B cell (primary cell): ENCODE measurements around the gene PLP1. TPM values are rescaled to one million over a fixed set of nuclear protein-coding genes. Genes with fewer than 3 reads are reported as not detected.

Source experiments
- ATAC-seq: fragments of 200-7000 bp; cut with Tn5 transposase; one replicate; pipeline ENCODE4 v1.10.0; 2021; ENCODE audit warnings: low read depth, mild to moderate bottlenecking, moderate number of reproducible peaks, moderate library complexity
- CTCF ChIA-PET: fragments of 350-600 bp; sonication (Branson Sonifier 250); formaldehyde crosslinking; loops from one replicate; lab custom pipeline; 2021; ENCODE audit warnings: antibody characterized with exemption, inconsistent platforms; lab: Charles Lee
- POLR2A ChIA-PET: fragments of 350-600 bp; sonication (Branson Sonifier 250); formaldehyde crosslinking; loops from one replicate; lab custom pipeline; 2021; ENCODE audit warnings: antibody characterized with exemption; lab: Charles Lee
- DNase-seq: peaks from one replicate; pipeline ENCODE4 v3.0.0; 2013
- H2AFZ ChIP-seq: 2 replicates; pipeline ENCODE4 v1.6.1; 2012; ENCODE audit warnings: mild to moderate bottlenecking, low read depth, low read length; ENCODE audit not compliant: insufficient read depth, poor library complexity, severe bottlenecking
- H3K27ac ChIP-seq, 2 donors: 1 replicate in 1 of 2; 2 replicates in 1 of 2; pipeline ENCODE4 v1.5.1; 2012 to 2013; ENCODE audit warnings: low read length in 2 of 2, mild to moderate bottlenecking in 2 of 2, moderate library complexity in 1 of 2
- H3K27me3 ChIP-seq, 4 experiments: fragments of 200-600 bp in 1 of 4; sonication (generic) in 1 of 4; replicated peaks in 1 of 4; 1 replicate in 2 of 4; 2 replicates in 2 of 4; pipeline versions ENCODE4 v1.6.1 to v1.7.0; 2013 to 2016; ENCODE audit warnings: low read length in 3 of 4, mild to moderate bottlenecking in 2 of 4, mixed read lengths in 1 of 4, moderate library complexity in 1 of 4; ENCODE audit not compliant: insufficient read depth in 4 of 4, control insufficient read depth in 3 of 4; ENCODE audit errors: control extremely low read depth in 1 of 4
- H3K36me3 ChIP-seq, 2 experiments: replicated peaks in 1 of 2; 1 replicate in 1 of 2; 2 replicates in 1 of 2; pipeline versions ENCODE4 v1.6.1 to v1.7.1; 2013; ENCODE audit warnings: low read length in 1 of 2; ENCODE audit not compliant: insufficient read depth in 2 of 2, control insufficient read depth in 1 of 2; ENCODE audit errors: control extremely low read depth in 1 of 2, extremely low read depth in 1 of 2
- H3K4me1 ChIP-seq, 2 donors: fragments of 200-600 bp in 1 of 2; sonication (generic) in 1 of 2; 1 replicate in 1 of 2; 2 replicates in 1 of 2; pipeline versions ENCODE4 v1.5.1 to v1.6.1; 2013 to 2017; ENCODE audit warnings: low read length in 2 of 2; ENCODE audit not compliant: control insufficient read depth in 2 of 2, insufficient read depth in 2 of 2
- H3K4me2 ChIP-seq: replicated peaks from 2 replicates; pipeline ENCODE3; 2012; ENCODE audit warnings: mild to moderate bottlenecking, low read depth, low read length; ENCODE audit not compliant: poor library complexity, severe bottlenecking
- H3K4me3 ChIP-seq, 5 experiments: fragments of 200-600 bp in 1 of 5; sonication (generic) in 1 of 5; 1 replicate in 3 of 5; 2 replicates in 2 of 5; pipeline versions ENCODE4 v1.5.1 to v1.7.0; 2011 to 2016; ENCODE audit warnings: low read length in 4 of 5, mild to moderate bottlenecking in 4 of 5, low read depth in 2 of 5, control low read depth in 1 of 5, moderate library complexity in 1 of 5; ENCODE audit not compliant: insufficient read depth in 1 of 5; ENCODE audit errors: control extremely low read depth in 1 of 5, extremely low read depth in 1 of 5
- H3K79me2 ChIP-seq: fragments of 200-600 bp; sonication (generic); one replicate; pipeline ENCODE4 v1.6.0; 2016; ENCODE audit warnings: low read length; ENCODE audit not compliant: control insufficient read depth, insufficient read depth
- H3K9ac ChIP-seq: fragments of 200-600 bp; sonication (generic); 2 replicates; pipeline ENCODE4 v1.6.1; 2017; ENCODE audit warnings: mild to moderate bottlenecking, low read length, moderate library complexity
- H3K9me3 ChIP-seq, 3 donors: one replicate each; pipeline versions ENCODE4 v1.6.1 to v1.7.1; 2013; ENCODE audit warnings: low read length in 2 of 3; ENCODE audit not compliant: control insufficient read depth in 2 of 3, insufficient read depth in 1 of 3; ENCODE audit errors: control extremely low read depth in 1 of 3
- H4K20me1 ChIP-seq: 2 replicates; pipeline ENCODE4 v1.6.0; 2012; ENCODE audit warnings: mild to moderate bottlenecking, low read length; ENCODE audit not compliant: insufficient read depth, control insufficient read depth, poor library complexity, severe bottlenecking
- H3K27ac Mint-ChIP-seq: one replicate; pipeline ENCODE4 v1.8.0; 2021; ENCODE audit warnings: mixed read lengths
- H3K27me3 Mint-ChIP-seq: one replicate; pipeline ENCODE4 v1.8.0; 2021; ENCODE audit warnings: mixed read lengths
- H3K4me1 Mint-ChIP-seq: one replicate; pipeline ENCODE4 v1.8.0; 2021; ENCODE audit warnings: mixed read lengths
- H3K4me3 Mint-ChIP-seq: one replicate; pipeline ENCODE4 v1.8.0; 2021; ENCODE audit warnings: mixed read lengths
- H3K9me3 Mint-ChIP-seq: one replicate; pipeline ENCODE4 v1.8.0; 2022; ENCODE audit warnings: mixed read lengths; ENCODE audit not compliant: insufficient read depth
- EZH2 ChIP-seq: IDR thresholded peaks from 2 replicates; pipeline ENCODE4 v1.6.1; 2012; ENCODE audit warnings: borderline replicate concordance, low read depth, mild to moderate bottlenecking, moderate library complexity, low read length; ENCODE audit not compliant: insufficient read depth, poor library complexity, severe bottlenecking
- WGBS: methylation state at CpG from one replicate; pipeline ENCODE4 v1.1.5; 2013; ENCODE audit warnings: missing lambda C conversion rate; ENCODE audit not compliant: insufficient coverage; 5-methylcytosine and 5-hydroxymethylcytosine counted together
- intact Hi-C: fragments of 100-400 bp; cut with micrococcal nuclease; formaldehyde crosslinking; loops from one replicate; pipeline ENCODE4 v1.10.0; 2022
- polyA plus RNA-seq: library from polyadenylated mRNA; depleted of rRNA; stranded (reverse); fragments of >200 nt; gene quantifications from 2 replicates; pipeline ENCODE4 v1.2.3, GENCODE V29; 2012
- total RNA-seq, 2 donors: library from RNA; stranded (reverse); fragments of 120-200 nt in 1 of 2; gene quantifications; 1 replicate in 1 of 2; 2 replicates in 1 of 2; pipeline versions ENCODE4 v1.2.3 to v1.2.4, GENCODE V29; 2013 to 2022
- TF ChIP-seq, protein P1 (sequence below): fragments of 200-600 bp; IDR thresholded peaks from one replicate; pipeline ENCODE4 v1.8.0; 2022; ENCODE audit warnings: antibody characterized with exemption, mild to moderate bottlenecking

PLP1 gene
- total and polyA plus RNA-seq, 2 donors (not counting 1 experiment from before 2014, with no cell fraction given): not detected

- no peak overlapping the region for H3K9ac ChIP-seq
- ATAC-seq: no peak
- no peak overlapping the region for H3K4me3 ChIP-seq
- H3K9me3 ChIP-seq: no peaks in the 10 kb centered on the region
- no peak for DNase-seq
- H3K27ac ChIP-seq: no peak overlapping the region
- H3K27ac Mint-ChIP-seq: no peak overlapping the region
- H3K4me1 ChIP-seq: no peaks in the 10 kb centered on the region
- no peak overlapping the region for H2AFZ ChIP-seq
- CTCF ChIA-PET: no interaction called here
- TF ChIP-seq EZH2: no peak
- TF ChIP-seq, protein P1, sequence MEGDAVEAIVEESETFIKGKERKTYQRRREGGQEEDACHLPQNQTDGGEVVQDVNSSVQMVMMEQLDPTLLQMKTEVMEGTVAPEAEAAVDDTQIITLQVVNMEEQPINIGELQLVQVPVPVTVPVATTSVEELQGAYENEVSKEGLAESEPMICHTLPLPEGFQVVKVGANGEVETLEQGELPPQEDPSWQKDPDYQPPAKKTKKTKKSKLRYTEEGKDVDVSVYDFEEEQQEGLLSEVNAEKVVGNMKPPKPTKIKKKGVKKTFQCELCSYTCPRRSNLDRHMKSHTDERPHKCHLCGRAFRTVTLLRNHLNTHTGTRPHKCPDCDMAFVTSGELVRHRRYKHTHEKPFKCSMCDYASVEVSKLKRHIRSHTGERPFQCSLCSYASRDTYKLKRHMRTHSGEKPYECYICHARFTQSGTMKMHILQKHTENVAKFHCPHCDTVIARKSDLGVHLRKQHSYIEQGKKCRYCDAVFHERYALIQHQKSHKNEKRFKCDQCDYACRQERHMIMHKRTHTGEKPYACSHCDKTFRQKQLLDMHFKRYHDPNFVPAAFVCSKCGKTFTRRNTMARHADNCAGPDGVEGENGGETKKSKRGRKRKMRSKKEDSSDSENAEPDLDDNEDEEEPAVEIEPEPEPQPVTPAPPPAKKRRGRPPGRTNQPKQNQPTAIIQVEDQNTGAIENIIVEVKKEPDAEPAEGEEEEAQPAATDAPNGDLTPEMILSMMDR: no peak
- H3K4me1 Mint-ChIP-seq: peaks cover 7% of the 10 kb centered on the region
- WGBS: 83% methylated on average over 2 of the region's 8 CpGs
- no peaks in the 10 kb centered on the region for H4K20me1 ChIP-seq
- H3K27me3 ChIP-seq: peaks cover 0 to 3% (median 0%) of the 10 kb centered on the region in 4 experiments
- H3K4me3 Mint-ChIP-seq: no peak overlapping the region
- no peak overlapping the region for H3K4me2 ChIP-seq
- H3K79me2 ChIP-seq: no peaks in the 10 kb centered on the region
- peaks cover 6% of the 10 kb centered on the region for H3K27me3 Mint-ChIP-seq
- H3K36me3 ChIP-seq: no peaks in the 10 kb centered on the region
- intact Hi-C loops: no loop called here
- POLR2A ChIA-PET: no interaction called here
- no peaks in the 10 kb centered on the region for H3K9me3 Mint-ChIP-seq
Measured at GRCh38 chrX:103730796-103731493, 45.7 kb upstream of the PLP1 start.

DNA sequence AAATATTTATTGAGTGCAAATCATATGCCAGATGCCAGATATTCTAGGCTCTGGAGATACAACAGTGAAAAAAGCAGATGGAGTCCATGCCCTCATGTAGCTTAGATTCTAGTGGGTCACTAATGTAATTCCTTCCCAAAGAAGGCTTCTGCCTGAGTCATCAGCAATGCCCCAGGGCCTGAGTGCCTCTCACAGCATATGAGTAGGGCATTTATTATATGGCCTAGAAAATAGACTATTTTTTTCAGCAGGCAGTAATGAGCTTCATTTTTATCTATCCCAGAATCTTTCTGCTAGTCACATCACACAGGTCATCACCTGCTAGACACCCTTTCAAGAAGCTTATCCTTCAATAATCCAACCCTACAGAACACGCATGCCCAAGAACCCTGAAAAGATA lies 43.6 kb upstream of the PLP1 start:
- peaks cover 0 to 2% (median 0%) of the 10 kb centered on the region in 4 experiments for H3K27me3 ChIP-seq
- H3K9ac ChIP-seq: no peak overlapping the region
- Mint-ChIP-seq H3K27me3 (peaks cover 6% of the 10 kb centered on the region), H3K4me3 (no peak overlapping the region), H3K4me1 (peaks cover 7% of the 10 kb centered on the region), H3K27ac (no peak overlapping the region), H3K9me3 (no peaks in the 10 kb centered on the region)
- ChIA-PET POLR2A (no interaction called here), CTCF (no interaction called here)
- H4K20me1 ChIP-seq: no peaks in the 10 kb centered on the region
- no peak overlapping the region for H3K4me3 ChIP-seq
- no peak overlapping the region for H3K4me2 ChIP-seq
- DNase-seq: no peak
- no peaks in the 10 kb centered on the region for H3K36me3 ChIP-seq
- WGBS: no CpG with 5 or more reads among the region's 1 CpG
- H3K9me3 ChIP-seq: no peaks in the 10 kb centered on the region
- TF ChIP-seq, protein P1: no peak
- no peak for TF ChIP-seq EZH2
- intact Hi-C loops: no loop called here
- H3K27ac ChIP-seq: no peak overlapping the region
- no peaks in the 10 kb centered on the region for H3K4me1 ChIP-seq
- no peaks in the 10 kb centered on the region for H3K79me2 ChIP-seq
- no peak for ATAC-seq
- no peak overlapping the region for H2AFZ ChIP-seq
